IMR-90 (cell line): ENCODE measurements around the gene CFAP58. TPM values are rescaled to one million over a fixed set of nuclear protein-coding genes. Genes with fewer than 3 reads are reported as not detected.
A peak's percentile ranks its signal among the peaks of the same experiment; 100 is the strongest.

Experiments used
- ATAC-seq: fragments of 200-7000 bp; cut with Tn5 transposase; 2 replicates; pipeline ENCODE4 v1.9.1; 2020; ENCODE audit warnings: low read depth, mild to moderate bottlenecking, moderate library complexity
- BruUV-seq: library from RNA; stranded (reverse); fragments of 400-500 nt; replicated peaks from 2 replicates; lab custom pipeline; 2021; lab: Mats Ljungman, UMichigan
- CTCF ChIA-PET: fragments of 300-600 bp; formaldehyde crosslinking; extraction: SDS; loops from one replicate; lab custom pipeline; 2021; ENCODE audit warnings: antibody characterized with exemption; lab: Yijun Ruan, JAX
- POLR2A ChIA-PET: fragments of 300-600 bp; sonication (Branson Sonifier 250); formaldehyde crosslinking; loops from one replicate; lab custom pipeline; 2022; ENCODE audit warnings: antibody characterized with exemption; ENCODE audit not compliant: unreplicated experiment; lab: Charles Lee
- DNase-seq: peaks from one replicate; pipeline ENCODE4 v3.0.0; 2013
- H2AFZ ChIP-seq: replicated peaks from 2 replicates; pipeline ENCODE3; 2013; ENCODE audit warnings: low read length, mild to moderate bottlenecking; ENCODE audit not compliant: poor library complexity
- H2AK5ac ChIP-seq: 2 replicates; pipeline ENCODE4 v1.6.1; 2013; ENCODE audit warnings: low read depth, low read length, inconsistent platforms
- H2AK9ac ChIP-seq: replicated peaks from 2 replicates; pipeline ENCODE3; 2013; ENCODE audit warnings: mild to moderate bottlenecking, low read depth, low read length, moderate library complexity; ENCODE audit not compliant: poor library complexity
- H2BK120ac ChIP-seq: 2 replicates; pipeline ENCODE4 v1.6.1; 2013; ENCODE audit warnings: low read depth, low read length, inconsistent platforms
- H2BK15ac ChIP-seq: 3 replicates; pipeline ENCODE4 v1.6.1; 2013; ENCODE audit warnings: low read depth, low read length, inconsistent platforms
- H2BK20ac ChIP-seq: 2 replicates; pipeline ENCODE4 v1.6.1; 2013; ENCODE audit warnings: low read depth, mild to moderate bottlenecking, inconsistent platforms, low read length, moderate library complexity
- H2BK5ac ChIP-seq: 2 replicates; pipeline ENCODE4 v1.6.1; 2013; ENCODE audit warnings: mild to moderate bottlenecking, low read depth, low read length, inconsistent platforms; ENCODE audit not compliant: poor library complexity, severe bottlenecking
- H3K14ac ChIP-seq: replicated peaks from 2 replicates; pipeline ENCODE4 v1.6.1; 2013; ENCODE audit warnings: low read depth, low read length, inconsistent platforms
- H3K18ac ChIP-seq: 2 replicates; pipeline ENCODE4 v1.6.1; 2013; ENCODE audit warnings: low read depth, low read length, control low read depth
- H3K23ac ChIP-seq: 2 replicates; pipeline ENCODE4 v1.6.1; 2013; ENCODE audit warnings: low read depth, low read length, inconsistent platforms
- H3K27ac ChIP-seq: 2 replicates; pipeline ENCODE4 v1.5.1; 2013; ENCODE audit warnings: mild to moderate bottlenecking, control low read depth, low read length; ENCODE audit not compliant: insufficient read depth
- H3K27me3 ChIP-seq: 2 replicates; pipeline ENCODE4 v1.6.1; 2013; ENCODE audit warnings: low read length; ENCODE audit not compliant: control insufficient read depth, insufficient read depth
- H3K36me3 ChIP-seq: 2 replicates; pipeline ENCODE4 v1.6.1; 2013; ENCODE audit warnings: low read length, mixed read lengths; ENCODE audit not compliant: control insufficient read depth, insufficient read depth
- H3K4ac ChIP-seq: 2 replicates; pipeline ENCODE4 v1.6.1; 2013; ENCODE audit warnings: low read depth, low read length, inconsistent platforms
- H3K4me1 ChIP-seq: 2 replicates; pipeline ENCODE4 v1.6.1; 2013; ENCODE audit warnings: low read length, mixed read lengths; ENCODE audit not compliant: control insufficient read depth, insufficient read depth
- H3K4me2 ChIP-seq: 2 replicates; pipeline ENCODE4 v1.6.1; 2013; ENCODE audit warnings: low read depth, mild to moderate bottlenecking, control low read depth, low read length, moderate library complexity
- H3K4me3 ChIP-seq: 2 replicates; pipeline ENCODE4 v1.5.1; 2013; ENCODE audit warnings: low read depth, mild to moderate bottlenecking, control low read depth, low read length, moderate library complexity; ENCODE audit not compliant: insufficient read depth
- H3K56ac ChIP-seq: 2 replicates; pipeline ENCODE4 v1.6.1; 2013; ENCODE audit warnings: low read length, inconsistent platforms; ENCODE audit not compliant: insufficient read depth; ENCODE audit errors: extremely low read depth
- H3K79me1 ChIP-seq, 2 experiments: 2 replicates each; pipeline ENCODE4 v1.6.1; 2013; ENCODE audit warnings: low read length in 2 of 2, inconsistent platforms in 1 of 2, low read depth in 1 of 2
- H3K9ac ChIP-seq: 2 replicates; pipeline ENCODE4 v1.6.1; 2013; ENCODE audit warnings: low read depth, low read length, control low read depth
- H3K9me1 ChIP-seq: 2 replicates; pipeline ENCODE4 v1.6.1; 2013; ENCODE audit warnings: low read length, inconsistent platforms; ENCODE audit not compliant: insufficient read depth
- H3K9me3 ChIP-seq: 2 replicates; pipeline ENCODE4 v1.6.1; 2013; ENCODE audit warnings: low read length; ENCODE audit not compliant: control insufficient read depth, insufficient read depth
- H4K20me1 ChIP-seq: 2 replicates; pipeline ENCODE4 v1.6.1; 2013; ENCODE audit warnings: low read length, inconsistent platforms; ENCODE audit not compliant: insufficient read depth
- H4K5ac ChIP-seq: 2 replicates; pipeline ENCODE4 v1.6.1; 2013; ENCODE audit warnings: mild to moderate bottlenecking, low read depth, low read length, control low read depth
- H4K8ac ChIP-seq, 2 experiments: 2 replicates each; pipeline ENCODE4 v1.6.1; 2013; ENCODE audit warnings: low read depth in 2 of 2, low read length in 2 of 2, control low read depth in 1 of 2, inconsistent platforms in 1 of 2
- H4K91ac ChIP-seq: 2 replicates; pipeline ENCODE4 v1.6.1; 2013; ENCODE audit warnings: low read depth, low read length, inconsistent platforms; ENCODE audit not compliant: insufficient read depth
- CEBPB ChIP-seq: IDR thresholded peaks from 2 replicates; pipeline ENCODE4 v1.6.1; 2012; ENCODE audit warnings: low read depth, low read length, improper control_type of control experiment
- CHD1 ChIP-seq: IDR thresholded peaks from 2 replicates; pipeline ENCODE4 v1.6.1; 2012; ENCODE audit warnings: low read depth, low read length, improper control_type of control experiment
- FOS ChIP-seq: fragments of 150-350 bp; IDR thresholded peaks from 2 replicates; pipeline ENCODE4 v1.6.1; 2016; ENCODE audit warnings: low read depth, low read length
- MAFK ChIP-seq: IDR thresholded peaks from 2 replicates; pipeline ENCODE4 v1.6.1; 2012; ENCODE audit warnings: low read depth, low read length, improper control_type of control experiment
- MAZ ChIP-seq: IDR thresholded peaks from 2 replicates; pipeline ENCODE4 v1.6.1; 2012; ENCODE audit warnings: low read depth, mild to moderate bottlenecking, low read length, improper control_type of control experiment, moderate library complexity, borderline replicate concordance
- NFE2L2 ChIP-seq: fragments of 150-350 bp; IDR thresholded peaks from 2 replicates; pipeline ENCODE4 v1.6.1; 2016; ENCODE audit warnings: low read depth, mild to moderate bottlenecking, low read length
- RAD21 ChIP-seq: IDR thresholded peaks from 2 replicates; pipeline ENCODE4 v1.6.1; 2012; ENCODE audit warnings: low read length, improper control_type of control experiment
- RCOR1 ChIP-seq: IDR thresholded peaks from 2 replicates; pipeline ENCODE4 v1.6.1; 2012; ENCODE audit warnings: mild to moderate bottlenecking, low read length, improper control_type of control experiment; ENCODE audit not compliant: insufficient replicate concordance
- RFX5 ChIP-seq: IDR thresholded peaks from 2 replicates; pipeline ENCODE4 v1.8.0; 2012; ENCODE audit warnings: low read depth, mild to moderate bottlenecking, low read length, moderate library complexity
- WGBS, 2 experiments: methylation state at CpG; one replicate each; pipeline versions ENCODE4 v1.1.5 to v1.1.7; 2013; ENCODE audit warnings: missing lambda C conversion rate in 2 of 2; ENCODE audit not compliant: insufficient read length in 1 of 2; ENCODE audit errors: extremely low coverage in 2 of 2; 5-methylcytosine and 5-hydroxymethylcytosine counted together
- dilution Hi-C: fragments of 300-500 bp; cut with HindIII; formaldehyde crosslinking; loops from one replicate; pipeline ENCODE4 v1.14.3; 2018; ENCODE audit warnings: low sequenced_read_pairs; ENCODE audit not compliant: unreplicated experiment
- in situ Hi-C: fragments of 300-500 bp; cut with MboI; formaldehyde crosslinking; loops from 3 replicates; pipeline ENCODE4 v1.14.3; 2019; ENCODE audit warnings: low sequenced_read_pairs, inconsistent platforms, mixed read lengths
- intact Hi-C: fragments of 100-400 bp; cut with micrococcal nuclease; formaldehyde crosslinking; loops from 2 replicates; pipeline ENCODE4 v1.10.0; 2022
- polyA plus RNA-seq, 3 experiments: library from polyadenylated mRNA; depleted of rRNA; stranded (reverse); fragments of >200 nt; gene quantifications; 2 replicates each; pipeline ENCODE4 v1.2.3, GENCODE V29; 2012; ENCODE audit warnings: low replicate concordance in 1 of 3
- total RNA-seq: library from RNA; depleted of rRNA; stranded (reverse); fragments of >200 nt; gene quantifications from 2 replicates; pipeline ENCODE4 v1.2.3, GENCODE V29; 2012
- TF ChIP-seq, protein P1 (sequence below): conservative IDR thresholded peaks from 2 replicates; pipeline ENCODE4 v1.5.1; 2012; ENCODE audit warnings: mild to moderate bottlenecking, low read depth, low read length, improper control_type of control experiment
- TF ChIP-seq, protein P2 (sequence below): fragments of 150-350 bp; IDR thresholded peaks from 2 replicates; pipeline ENCODE4 v1.6.1; 2016; ENCODE audit warnings: low read depth, mild to moderate bottlenecking, low read length, moderate library complexity, borderline replicate concordance
- TF ChIP-seq, protein P3 (sequence below): fragments of 150-350 bp; IDR thresholded peaks from 2 replicates; pipeline ENCODE4 v1.6.1; 2017; ENCODE audit warnings: mild to moderate bottlenecking, antibody characterized with exemption, low read length, low read depth

CFAP58 gene
- total and polyA plus RNA-seq, 2 of the 4 experiments (the other 2 are of a cell fraction), result 0.36 to 0.72 TPM

DNA sequence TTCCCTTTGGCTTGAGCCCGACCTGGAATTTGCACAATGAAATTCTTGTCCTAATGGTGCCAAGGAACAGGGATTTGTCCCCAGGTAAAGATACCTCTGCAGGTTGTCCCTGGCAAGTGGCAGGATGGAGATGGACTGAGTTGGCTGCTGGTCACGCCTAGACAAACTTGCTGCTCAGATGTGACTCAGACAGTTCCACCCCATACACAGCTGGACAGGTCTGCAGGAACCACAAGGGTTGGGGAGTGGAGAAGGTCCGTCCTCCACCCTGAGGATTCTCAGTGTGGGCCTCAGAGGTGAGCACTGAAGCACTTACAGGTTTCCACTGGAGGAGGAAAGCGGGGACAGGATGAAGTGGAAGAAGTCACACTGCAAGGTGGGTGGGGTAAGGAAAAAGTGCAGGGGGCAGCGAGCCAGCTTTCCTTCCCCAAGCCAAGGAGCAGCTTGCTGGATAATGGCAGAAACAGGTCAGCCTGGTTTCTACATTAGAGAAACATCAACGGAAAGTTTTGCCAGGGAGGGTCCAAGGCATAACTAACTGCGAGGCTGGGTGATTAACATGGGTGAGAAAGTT lies 35.8 kb upstream of the CFAP58 start:
- peaks cover 96% of the 10 kb centered on the region for H4K20me1 ChIP-seq
- DNase-seq (no peak), ATAC-seq (no peak)
- H2AK5ac ChIP-seq, result peak overlapping the region; percentile 56
- no peak overlapping the region for H3K4me3 ChIP-seq
- 92% methylated on average over 4 of the region's 7 CpGs; no CpG with 5 or more reads in 1 of the 2 experiments for WGBS, 2 experiments
- no peak overlapping the region; the same call in 1 of the 2 replicates for H3K27ac ChIP-seq
- peaks cover 41% of the 10 kb centered on the region for H3K4me1 ChIP-seq
- peak overlapping the region; percentile 5 for H2AK9ac ChIP-seq
- H3K36me3 ChIP-seq, result peaks cover 31% of the 10 kb centered on the region
- no TSS peak for BruUV-seq
- no peak overlapping the region for H4K5ac ChIP-seq
- ChIA-PET POLR2A (no interaction called here), CTCF (interaction anchor here (1.3 to 1.5 kb wide), 3 partner anchors 12 to 26 kb away, joined by 5 to 9 read pairs (median 5); no protein-coding TSS in a partner anchor)
- H3K27me3 ChIP-seq, result no peaks in the 10 kb centered on the region
- peaks cover 19 to 97% of the 10 kb centered on the region in 2 experiments for H3K79me1 ChIP-seq
- H2BK15ac ChIP-seq, result no peak overlapping the region
- no peak overlapping the region for H3K56ac ChIP-seq
- no peak for TF ChIP-seq MAZ
- no peak for TF ChIP-seq RCOR1
- TF ChIP-seq CEBPB, result no peak
- no peak for TF ChIP-seq RFX5
- no peak for TF ChIP-seq MAFK
- TF ChIP-seq RAD21, result no peak
- TF ChIP-seq, protein P1, sequence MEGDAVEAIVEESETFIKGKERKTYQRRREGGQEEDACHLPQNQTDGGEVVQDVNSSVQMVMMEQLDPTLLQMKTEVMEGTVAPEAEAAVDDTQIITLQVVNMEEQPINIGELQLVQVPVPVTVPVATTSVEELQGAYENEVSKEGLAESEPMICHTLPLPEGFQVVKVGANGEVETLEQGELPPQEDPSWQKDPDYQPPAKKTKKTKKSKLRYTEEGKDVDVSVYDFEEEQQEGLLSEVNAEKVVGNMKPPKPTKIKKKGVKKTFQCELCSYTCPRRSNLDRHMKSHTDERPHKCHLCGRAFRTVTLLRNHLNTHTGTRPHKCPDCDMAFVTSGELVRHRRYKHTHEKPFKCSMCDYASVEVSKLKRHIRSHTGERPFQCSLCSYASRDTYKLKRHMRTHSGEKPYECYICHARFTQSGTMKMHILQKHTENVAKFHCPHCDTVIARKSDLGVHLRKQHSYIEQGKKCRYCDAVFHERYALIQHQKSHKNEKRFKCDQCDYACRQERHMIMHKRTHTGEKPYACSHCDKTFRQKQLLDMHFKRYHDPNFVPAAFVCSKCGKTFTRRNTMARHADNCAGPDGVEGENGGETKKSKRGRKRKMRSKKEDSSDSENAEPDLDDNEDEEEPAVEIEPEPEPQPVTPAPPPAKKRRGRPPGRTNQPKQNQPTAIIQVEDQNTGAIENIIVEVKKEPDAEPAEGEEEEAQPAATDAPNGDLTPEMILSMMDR, result no peak
- no peak for TF ChIP-seq NFE2L2
- TF ChIP-seq, protein P2, sequence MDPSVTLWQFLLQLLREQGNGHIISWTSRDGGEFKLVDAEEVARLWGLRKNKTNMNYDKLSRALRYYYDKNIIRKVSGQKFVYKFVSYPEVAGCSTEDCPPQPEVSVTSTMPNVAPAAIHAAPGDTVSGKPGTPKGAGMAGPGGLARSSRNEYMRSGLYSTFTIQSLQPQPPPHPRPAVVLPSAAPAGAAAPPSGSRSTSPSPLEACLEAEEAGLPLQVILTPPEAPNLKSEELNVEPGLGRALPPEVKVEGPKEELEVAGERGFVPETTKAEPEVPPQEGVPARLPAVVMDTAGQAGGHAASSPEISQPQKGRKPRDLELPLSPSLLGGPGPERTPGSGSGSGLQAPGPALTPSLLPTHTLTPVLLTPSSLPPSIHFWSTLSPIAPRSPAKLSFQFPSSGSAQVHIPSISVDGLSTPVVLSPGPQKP, result no peak
- TF ChIP-seq CHD1, result no peak
- TF ChIP-seq, protein P3, sequence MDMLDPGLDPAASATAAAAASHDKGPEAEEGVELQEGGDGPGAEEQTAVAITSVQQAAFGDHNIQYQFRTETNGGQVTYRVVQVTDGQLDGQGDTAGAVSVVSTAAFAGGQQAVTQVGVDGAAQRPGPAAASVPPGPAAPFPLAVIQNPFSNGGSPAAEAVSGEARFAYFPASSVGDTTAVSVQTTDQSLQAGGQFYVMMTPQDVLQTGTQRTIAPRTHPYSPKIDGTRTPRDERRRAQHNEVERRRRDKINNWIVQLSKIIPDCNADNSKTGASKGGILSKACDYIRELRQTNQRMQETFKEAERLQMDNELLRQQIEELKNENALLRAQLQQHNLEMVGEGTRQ, result no peak; the same call in 1 of the 2 replicates
- TF ChIP-seq FOS, result no peak
- in situ Hi-C loops (no loop called here), dilution Hi-C loops (no loop called here), intact Hi-C loops (loop anchor here (2.0 kb wide), 1 partner anchor 13 kb away; no protein-coding TSS in a partner anchor)
- H3K9me3 ChIP-seq, result no peaks in the 10 kb centered on the region
- peak overlapping the region; percentile 42; the same call in 1 of the 2 replicates for H3K23ac ChIP-seq
- no peak overlapping the region for H3K9ac ChIP-seq
- peak overlapping the region; percentile 42; the same call in 1 of the 2 replicates for H3K4ac ChIP-seq
- H4K8ac ChIP-seq, result peak overlapping the region in 1 of 2 experiments; percentile 19; a peak in 1 of 4 replicates
- H3K14ac ChIP-seq, result peak overlapping the region; percentile 61; the same call in 1 of the 2 replicates
- H3K4me2 ChIP-seq, result no peak overlapping the region
- peak overlapping the region; percentile 51 for H2BK5ac ChIP-seq
- H2BK120ac ChIP-seq, result peak overlapping the region; percentile 16; the same call in 1 of the 2 replicates
- no peak overlapping the region for H3K18ac ChIP-seq
- peak overlapping the region; percentile 27; the same call in 1 of the 2 replicates for H2BK20ac ChIP-seq
- no peak overlapping the region for H2AFZ ChIP-seq
- peaks cover 54% of the 10 kb centered on the region for H3K9me1 ChIP-seq
- 0 out of 2 replicates have a peak overlapping the region, but pooled peaks have one; percentile 10 for H4K91ac ChIP-seq
